ENCODE data around the gene BMF.

The BMF gene

GRCh38 chr15:40092979-40093869, 15.5 kb downstream of the BMF start:
- DNase-seq (ENCODE audit: low read depth): no peak
- H3K4me3 ChIP-seq (ENCODE audit: low read depth, low read length): no peak overlapping the region
- TF ChIP-seq CTCF (IDR thresholded peaks at IDR 0.05; ENCODE audit: control insufficient read depth, extremely low read depth, insufficient read depth): no peak

- DNase-seq (ENCODE audit: low read depth): no peak
- H3K4me3 ChIP-seq (ENCODE audit: low read depth, low read length): no peak overlapping the region
- TF ChIP-seq CTCF (IDR thresholded peaks at IDR 0.05; ENCODE audit: control insufficient read depth, extremely low read depth, insufficient read depth): no peak
Observed at GRCh38 chr15:40092256-40092978, 16.3 kb downstream of the BMF start.

GRCh38 chr15:40091861-40092255, 16.8 kb downstream of the BMF start:
- DNase-seq (ENCODE audit: low read depth): no peak
- no peak overlapping the region for H3K4me3 ChIP-seq (ENCODE audit: low read depth, low read length)
- no peak for TF ChIP-seq CTCF (IDR thresholded peaks at IDR 0.05; ENCODE audit: control insufficient read depth, extremely low read depth, insufficient read depth)

- H3K4me3 ChIP-seq (ENCODE audit: low read depth, low read length): no peak overlapping the region
- TF ChIP-seq CTCF (IDR thresholded peaks at IDR 0.05; ENCODE audit: control insufficient read depth, extremely low read depth, insufficient read depth): no peak
- no peak for DNase-seq (ENCODE audit: low read depth)
Observed at GRCh38 chr15:40090774-40091455, 17.8 kb downstream of the BMF start.

- DNase-seq (ENCODE audit: low read depth): no peak
- TF ChIP-seq CTCF (IDR thresholded peaks at IDR 0.05; ENCODE audit: control insufficient read depth, extremely low read depth, insufficient read depth): no peak
- H3K4me3 ChIP-seq (ENCODE audit: low read depth, low read length): no peak overlapping the region
Observed at GRCh38 chr15:40088929-40089755, 19.5 kb downstream of the BMF start.
